ENCODE results near the gene DOP1B. TPM values are rescaled to one million over a fixed set of nuclear protein-coding genes. Genes with fewer than 3 reads are reported as not detected.

Gene DOP1B
- total and polyA plus RNA-seq, 2 of the 4 experiments (the other 2 are of a cell fraction), result 8.8 to 13.0 TPM

DNA sequence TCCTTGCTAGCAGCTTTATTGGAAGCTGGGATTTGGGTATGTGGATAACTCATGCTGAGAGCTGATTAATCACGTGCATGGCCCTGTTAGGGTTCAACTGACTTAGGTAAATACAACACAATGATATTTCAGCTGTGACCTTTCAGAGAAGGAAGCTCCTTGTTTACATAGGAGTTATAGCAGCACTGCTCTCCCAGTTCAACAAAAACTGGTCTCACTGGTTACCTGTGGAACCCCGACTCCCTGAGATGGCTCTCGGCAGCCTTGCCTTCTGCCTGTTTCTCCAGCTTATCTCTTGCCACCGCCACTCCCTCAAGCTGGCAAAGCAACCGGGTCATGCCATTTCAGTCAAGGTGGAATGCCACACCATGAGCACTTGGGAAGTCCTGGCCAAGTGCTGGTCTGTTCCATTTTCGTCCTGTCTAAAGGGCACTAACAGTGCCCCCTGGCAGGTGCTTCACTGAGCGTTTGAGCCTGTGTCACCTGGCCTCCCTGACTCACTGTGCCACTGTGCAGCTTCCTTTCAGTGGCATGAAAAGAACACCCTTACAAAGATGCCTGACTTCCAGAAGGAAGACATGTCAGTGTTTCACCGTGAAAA, 31.6 kb downstream of the DOP1B start:
- intact Hi-C loops (cut with micrococcal nuclease), result no loop called here
- Histone ChIP-seq H2BK20ac (ENCODE audit: low read depth, low read length) (no peak overlapping the region), H2BK15ac (ENCODE audit: low read depth, low read length) (no peak overlapping the region), H3K9me1 (ENCODE audit: insufficient read depth, low read length) (peaks cover 9% of the 10 kb centered on the region; the same call in 1 of the 2 replicates), H4K20me1 (ENCODE audit: insufficient read depth, low read length) (no peaks in the 10 kb centered on the region), H2AK9ac (replicated peaks; ENCODE audit: low read depth, low read length, poor library complexity) (no peak overlapping the region), H3K27ac (ENCODE audit: insufficient read depth, low read length) (no peak overlapping the region), H2BK120ac (ENCODE audit: low read depth, low read length) (no peak overlapping the region), H3K4me1 (ENCODE audit: control insufficient read depth, insufficient read depth, low read length) (peaks cover 6% of the 10 kb centered on the region), H3K4me3 (ENCODE audit: insufficient read depth, low read depth, low read length) (no peak overlapping the region), H2BK5ac (ENCODE audit: low read depth, low read length, poor library complexity, severe bottlenecking) (no peak overlapping the region), H2AFZ (replicated peaks; ENCODE audit: low read length, poor library complexity) (no peak overlapping the region), H3K4ac (ENCODE audit: low read depth, low read length) (no peak overlapping the region), H3K79me1 (ENCODE audit: low read depth in 1 of 2, low read length in 2 of 2) (peaks cover 10 to 22% of the 10 kb centered on the region in 2 experiments), H3K18ac (ENCODE audit: low read depth, low read length) (no peak overlapping the region), H3K9ac (ENCODE audit: low read depth, low read length) (no peak overlapping the region), H3K36me3 (ENCODE audit: control insufficient read depth, insufficient read depth, low read length) (no peaks in the 10 kb centered on the region; the same call in 1 of the 2 replicates), H3K14ac (replicated peaks; ENCODE audit: low read depth, low read length) (no peak overlapping the region), H3K27me3 (ENCODE audit: control insufficient read depth, insufficient read depth, low read length) (no peaks in the 10 kb centered on the region), H4K91ac (ENCODE audit: insufficient read depth, low read depth, low read length) (no peak overlapping the region), H3K4me2 (ENCODE audit: low read depth, low read length) (no peak overlapping the region), H3K23ac (ENCODE audit: low read depth, low read length) (no peak overlapping the region), H4K5ac (ENCODE audit: low read depth, low read length) (no peak overlapping the region), H2AK5ac (ENCODE audit: low read depth, low read length) (no peak overlapping the region), H4K8ac (ENCODE audit: low read depth in 2 of 2, low read length in 2 of 2) (no peak overlapping the region), H3K9me3 (ENCODE audit: control insufficient read depth, insufficient read depth, low read length) (no peaks in the 10 kb centered on the region), H3K56ac (ENCODE audit: extremely low read depth, insufficient read depth, low read length) (no peak overlapping the region)
- dilution Hi-C loops (cut with HindIII; ENCODE audit: low sequenced_read_pairs, unreplicated experiment), result no loop called here
- TF ChIP-seq RFX5 (IDR thresholded peaks at IDR 0.05; ENCODE audit: low read depth, low read length), result no peak
- TF ChIP-seq MAFK (IDR thresholded peaks at IDR 0.05; ENCODE audit: low read depth, low read length), result no peak
- WGBS, 2 experiments (ENCODE audit: extremely low coverage in 2 of 2, insufficient read length in 1 of 2), result 87% methylated on average over 5 of the region's 8 CpGs; no CpG with 5 or more reads in 1 of the 2 experiments
- DNase-seq, result no peak
- ChIA-PET POLR2A (ENCODE audit: unreplicated experiment) (no interaction called here), CTCF (interaction anchor here (0.5 kb wide), 1 partner anchor 147 kb away, joined by 6 read pairs; no protein-coding TSS in a partner anchor)
- no peak; the same call in 1 of the 2 replicates for ATAC-seq (ENCODE audit: low read depth)
- no TSS peak for BruUV-seq (replicated peaks)
- in situ Hi-C loops (cut with MboI; ENCODE audit: low sequenced_read_pairs), result no loop called here

All from IMR-90 (cell line).